KMS-11 (cell line): ENCODE data around the gene LOXHD1.

Experiments
- H2AFZ ChIP-seq: fragments of 200-600 bp; sonication (generic); 2 replicates; pipeline ENCODE4 v1.6.1; 2016; ENCODE audit warnings: antibody characterized with exemption, mixed run types, low read depth
- H3K27ac ChIP-seq: fragments of 200-600 bp; sonication (generic); 2 replicates; pipeline ENCODE4 v1.6.1; 2016; ENCODE audit warnings: mild to moderate bottlenecking, mixed run types
- H3K27me3 ChIP-seq: fragments of 200-600 bp; sonication (generic); 2 replicates; pipeline ENCODE4 v1.6.1; 2017; ENCODE audit warnings: mild to moderate bottlenecking, low read depth, mixed run types, moderate library complexity; ENCODE audit not compliant: insufficient read depth
- H3K36me3 ChIP-seq: fragments of 200-600 bp; sonication (generic); 2 replicates; pipeline ENCODE4 v1.6.1; 2017; ENCODE audit warnings: mild to moderate bottlenecking, mixed run types; ENCODE audit not compliant: insufficient read depth
- H3K4me1 ChIP-seq: fragments of 200-600 bp; sonication (generic); 2 replicates; pipeline ENCODE4 v1.6.1; 2016; ENCODE audit warnings: mild to moderate bottlenecking, low read depth, mixed run types; ENCODE audit not compliant: poor library complexity, severe bottlenecking
- H3K4me2 ChIP-seq: fragments of 200-600 bp; sonication (generic); 2 replicates; pipeline ENCODE4 v1.7.0; 2016; ENCODE audit warnings: mild to moderate bottlenecking, mixed run types
- H3K4me3 ChIP-seq: fragments of 200-600 bp; sonication (generic); IDR thresholded peaks from 2 replicates; pipeline ENCODE4 v1.6.1; 2017; ENCODE audit warnings: low read depth, low read length, mixed read lengths; ENCODE audit not compliant: insufficient read depth
- H3K79me2 ChIP-seq: fragments of 200-600 bp; sonication (generic); 2 replicates; pipeline ENCODE4 v1.6.1; 2016; ENCODE audit warnings: low read depth, mixed run types; ENCODE audit not compliant: insufficient read depth
- H3K9ac ChIP-seq: fragments of 200-600 bp; sonication (generic); 2 replicates; pipeline ENCODE4 v1.6.1; 2016; ENCODE audit warnings: mild to moderate bottlenecking, mixed run types
- H4K20me1 ChIP-seq: fragments of 200-600 bp; sonication (generic); 2 replicates; pipeline ENCODE4 v1.6.1; 2016; ENCODE audit warnings: mild to moderate bottlenecking, mixed run types; ENCODE audit not compliant: insufficient read depth
- CTCF ChIP-seq: fragments of 200-600 bp; sonication (generic); conservative IDR thresholded peaks from 2 replicates; pipeline ENCODE4 v1.6.1; 2017; ENCODE audit warnings: low read depth, mild to moderate bottlenecking, antibody characterized with exemption, low read length, moderate library complexity, mixed read lengths

LOXHD1 gene

GRCh38 chr18:46436621-46437020 is 220.4 kb downstream of the LOXHD1 start:
- no peak for TF ChIP-seq CTCF

GRCh38 chr18:46435031-46435430 is 222.0 kb downstream of the LOXHD1 start:
- Histone ChIP-seq H3K4me1 (no peaks in the 10 kb centered on the region), H3K36me3 (no peaks in the 10 kb centered on the region), H3K27me3 (no peaks in the 10 kb centered on the region), H3K27ac (no peak overlapping the region), H3K79me2 (no peaks in the 10 kb centered on the region), H4K20me1 (no peaks in the 10 kb centered on the region), H3K4me3 (no peak overlapping the region), H2AFZ (no peak overlapping the region), H3K4me2 (no peak overlapping the region), H3K9ac (no peak overlapping the region)
- TF ChIP-seq CTCF, result no peak

More at GRCh38 chr18:46436621-46437020, 220.4 kb downstream of the LOXHD1 start:
- Histone ChIP-seq H3K4me3 (no peak overlapping the region), H3K4me2 (no peak overlapping the region), H3K27me3 (no peaks in the 10 kb centered on the region), H4K20me1 (no peaks in the 10 kb centered on the region), H3K79me2 (no peaks in the 10 kb centered on the region), H3K27ac (no peak overlapping the region), H3K4me1 (no peaks in the 10 kb centered on the region), H3K9ac (no peak overlapping the region), H3K36me3 (no peaks in the 10 kb centered on the region), H2AFZ (no peak overlapping the region)

GRCh38 chr18:46434629-46435028 is 222.4 kb downstream of the LOXHD1 start:
- H3K9ac ChIP-seq, result no peak overlapping the region
- TF ChIP-seq CTCF, result no peak

DNA sequence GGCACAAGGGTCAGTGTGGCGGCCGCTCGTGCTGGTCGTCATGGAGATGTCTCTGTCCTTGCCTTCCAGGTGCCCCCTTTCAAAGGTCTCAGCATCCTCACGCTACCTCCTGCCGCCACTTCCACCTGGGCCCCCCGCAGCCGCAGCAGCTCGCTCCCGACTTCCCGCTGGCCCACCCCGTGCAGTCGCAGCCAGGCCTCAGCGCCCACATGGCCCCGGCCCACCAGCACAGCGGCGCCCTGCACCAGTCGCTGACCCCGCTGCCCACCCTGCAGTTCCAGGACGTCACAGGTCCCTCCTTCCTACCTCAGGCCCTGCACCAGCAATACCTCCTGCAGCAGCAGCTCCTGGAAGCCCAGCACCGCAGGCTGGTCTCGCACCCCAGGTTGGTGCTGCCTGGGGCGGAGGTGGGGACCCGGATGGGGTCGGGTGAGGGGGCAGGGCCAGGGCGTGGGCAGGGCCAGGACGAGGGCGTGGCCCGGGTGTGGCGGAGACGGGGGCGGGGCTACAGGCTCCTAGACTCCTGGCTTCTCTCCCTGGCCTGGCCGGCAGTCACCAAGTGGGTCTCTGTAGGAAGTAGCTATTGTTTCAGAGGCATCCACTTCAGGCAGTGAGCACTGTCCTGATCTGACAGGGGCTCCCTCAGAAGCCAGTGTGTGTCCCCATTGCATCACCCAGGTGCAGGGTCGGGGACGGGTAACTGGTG is 223.7 kb downstream of the LOXHD1 start:
- H3K79me2 ChIP-seq, result no peaks in the 10 kb centered on the region

More at GRCh38 chr18:46434629-46435028, 222.4 kb downstream of the LOXHD1 start:
- Histone ChIP-seq H2AFZ (no peak overlapping the region), H3K79me2 (no peaks in the 10 kb centered on the region), H4K20me1 (no peaks in the 10 kb centered on the region), H3K36me3 (no peaks in the 10 kb centered on the region), H3K4me3 (no peak overlapping the region), H3K4me1 (no peaks in the 10 kb centered on the region), H3K27me3 (no peaks in the 10 kb centered on the region), H3K27ac (no peak overlapping the region), H3K4me2 (no peak overlapping the region)

More for the DNA sequence above, 223.7 kb downstream of the LOXHD1 start:
- Histone ChIP-seq H3K4me1 (no peaks in the 10 kb centered on the region), H2AFZ (no peak overlapping the region), H3K36me3 (no peaks in the 10 kb centered on the region), H3K9ac (no peak overlapping the region), H3K4me2 (no peak overlapping the region), H4K20me1 (no peaks in the 10 kb centered on the region), H3K27me3 (no peaks in the 10 kb centered on the region), H3K4me3 (no peak overlapping the region), H3K27ac (no peak overlapping the region)
- TF ChIP-seq CTCF, result no peak
